Stimulated activated naive B cell treated with anti-CD40 and anti-IgM and Interleukin-4, amounts not matched to agents 10 μg/mL and 1 μg/mL and 100 μg/mL, for 72 hours (primary cell): ENCODE measurements around the gene PSMA7.
"Not testable (repeated sequence)": the region's sequence is repeated elsewhere in the genome, so short reads cannot be mapped to it uniquely, and the experiment has no call there.

ENCODE experiments used
- ATAC-seq, 2 donors: fragments of 150-1000 bp; cut with Tn5 transposase; replicated peaks; 2 replicates each; pipeline ENCODE4 v1.10.0; 2021; ENCODE audit warnings: moderate library complexity in 1 of 2
- DNase-seq: peaks from one replicate; pipeline ENCODE4 v3.0.0; 2021
- H3K27ac Mint-ChIP-seq: one replicate; pipeline ENCODE4 v1.8.0; 2022; ENCODE audit warnings: mild to moderate bottlenecking, mixed read lengths
- H3K27me3 Mint-ChIP-seq, 2 donors: one replicate each; pipeline ENCODE4 v1.8.0; 2022; ENCODE audit warnings: mixed read lengths in 2 of 2
- H3K36me3 Mint-ChIP-seq, 2 donors: one replicate each; pipeline ENCODE4 v1.8.0; 2022; ENCODE audit warnings: mixed read lengths in 2 of 2, mild to moderate bottlenecking in 1 of 2
- H3K4me1 Mint-ChIP-seq, 2 donors: one replicate each; pipeline ENCODE4 v1.8.0; 2022; ENCODE audit warnings: mixed read lengths in 2 of 2, mild to moderate bottlenecking in 1 of 2
- H3K4me3 Mint-ChIP-seq, 2 donors: one replicate each; pipeline ENCODE4 v1.8.0; 2022; ENCODE audit warnings: mild to moderate bottlenecking in 2 of 2, mixed read lengths in 2 of 2, moderate library complexity in 1 of 2
- H3K9me3 Mint-ChIP-seq, 2 donors: one replicate each; pipeline ENCODE4 v1.8.0; 2022; ENCODE audit warnings: mixed read lengths in 2 of 2, mild to moderate bottlenecking in 1 of 2

The PSMA7 gene

DNA sequence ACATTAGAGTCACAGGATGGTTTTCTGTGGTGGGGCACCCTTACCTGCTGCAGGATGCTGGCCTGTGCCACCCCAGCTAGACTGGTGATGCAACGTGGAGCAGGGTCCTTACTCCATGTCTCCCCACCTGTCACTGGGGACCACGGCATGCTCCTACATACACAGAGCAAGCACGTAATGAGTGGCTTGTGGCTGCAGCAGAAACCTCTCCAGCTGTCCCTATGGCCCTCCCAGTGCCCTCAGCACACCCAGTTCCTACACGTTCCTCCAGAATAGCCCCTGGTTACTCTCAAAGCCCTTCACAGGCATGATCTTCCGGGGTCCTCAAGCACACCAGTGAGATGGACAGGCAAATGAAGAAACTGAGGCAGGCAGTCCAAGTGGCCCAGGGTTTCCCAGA lies 24.1 kb downstream of the PSMA7 start:
- Mint-ChIP-seq H3K4me3 (no peak overlapping the region), H3K9me3 (peaks cover 0 to 3% of the 10 kb centered on the region in 2 donors), H3K27ac (no peak overlapping the region), H3K36me3 (peaks cover 2 to 4% of the 10 kb centered on the region in 2 donors), H3K4me1 (peaks cover 7 to 27% of the 10 kb centered on the region in 2 donors), H3K27me3 (peaks cover 4 to 21% of the 10 kb centered on the region in 2 donors)
- DNase-seq: no peak
- ATAC-seq: no peak

DNA sequence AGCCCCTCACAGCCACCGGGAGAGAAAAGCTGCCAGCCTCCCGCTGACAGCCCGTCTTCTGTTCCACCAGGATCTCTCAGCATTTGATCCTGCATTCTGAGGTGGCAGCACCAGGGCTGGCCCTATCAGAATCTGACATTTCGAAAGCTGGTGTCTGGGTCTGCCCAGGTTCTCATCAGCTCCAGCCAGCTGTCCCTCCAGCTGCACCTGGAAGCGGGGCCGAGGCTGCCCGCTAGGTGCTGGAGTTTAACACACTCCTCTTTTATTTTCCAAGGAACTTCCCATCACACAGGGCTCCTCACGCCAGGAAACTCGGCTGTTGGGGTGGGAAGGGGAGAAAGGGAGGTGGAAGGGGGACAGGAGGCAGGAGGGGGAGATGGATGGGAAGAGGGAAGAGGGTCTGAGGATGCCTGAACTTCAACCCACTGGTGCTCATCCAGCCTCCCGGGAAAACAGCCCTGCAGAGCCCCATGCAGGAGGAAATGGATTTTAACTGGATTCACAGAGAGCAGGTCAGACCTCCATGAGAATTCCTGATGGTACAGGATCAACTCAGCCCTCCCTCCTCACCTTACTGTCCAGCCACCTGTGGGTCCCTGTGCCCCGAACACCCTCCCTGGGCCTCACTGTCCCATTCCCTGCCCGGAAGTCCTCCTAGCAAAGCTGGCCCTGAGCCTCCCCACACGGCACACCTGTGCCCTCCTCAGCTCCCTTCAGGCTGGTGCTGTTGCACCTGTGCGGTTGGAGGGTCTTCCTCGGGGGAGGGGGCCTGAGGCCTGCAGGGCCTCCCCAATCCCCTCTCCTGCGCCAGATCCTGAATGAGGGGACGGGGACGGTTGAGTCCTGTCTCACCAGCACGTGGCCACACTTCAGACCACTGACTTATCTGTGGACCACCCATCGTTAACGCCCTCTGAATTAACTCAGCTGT lies 24.8 kb downstream of the PSMA7 start:
- ATAC-seq: no peak
- H3K27ac Mint-ChIP-seq: no peak overlapping the region
- no peak overlapping the region for H3K4me3 Mint-ChIP-seq
- H3K27me3 Mint-ChIP-seq: peaks cover 4 to 26% of the 10 kb centered on the region in 2 donors
- peaks cover 2 to 19% of the 10 kb centered on the region in 2 donors for H3K4me1 Mint-ChIP-seq
- H3K36me3 Mint-ChIP-seq: peaks cover 7% of the 10 kb centered on the region in 2 donors
- peaks cover 6 to 8% of the 10 kb centered on the region in 2 donors for H3K9me3 Mint-ChIP-seq
- no peak for DNase-seq

DNA sequence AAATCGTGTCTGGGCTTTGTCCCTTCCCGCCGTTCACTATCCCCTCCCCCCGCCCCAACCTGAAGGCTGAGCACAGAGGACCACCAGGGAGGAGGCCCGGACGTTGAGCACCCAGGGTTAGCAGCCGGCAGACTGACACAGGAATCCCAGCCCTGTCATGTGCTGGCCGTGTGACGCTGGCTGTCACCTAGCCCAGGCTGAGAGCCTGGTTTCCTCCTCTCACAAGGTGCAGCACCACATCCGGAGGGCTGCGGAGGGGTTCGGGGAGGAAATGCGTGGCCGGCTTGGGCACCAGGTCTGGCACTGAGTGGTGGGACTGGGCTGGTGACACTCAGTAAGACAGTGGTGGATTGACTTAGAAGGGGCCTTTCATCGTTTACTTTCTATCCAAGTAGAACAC lies 25.5 kb downstream of the PSMA7 start:
- no peak for DNase-seq
- Mint-ChIP-seq H3K9me3 (peaks cover 12 to 14% of the 10 kb centered on the region in 2 donors), H3K36me3 (peaks cover 7 to 13% of the 10 kb centered on the region in 2 donors), H3K4me3 (no peak overlapping the region), H3K27me3 (peaks cover 7 to 29% of the 10 kb centered on the region in 2 donors), H3K4me1 (peaks cover 2 to 17% of the 10 kb centered on the region in 2 donors), H3K27ac (no peak overlapping the region)
- ATAC-seq: no peak

DNA sequence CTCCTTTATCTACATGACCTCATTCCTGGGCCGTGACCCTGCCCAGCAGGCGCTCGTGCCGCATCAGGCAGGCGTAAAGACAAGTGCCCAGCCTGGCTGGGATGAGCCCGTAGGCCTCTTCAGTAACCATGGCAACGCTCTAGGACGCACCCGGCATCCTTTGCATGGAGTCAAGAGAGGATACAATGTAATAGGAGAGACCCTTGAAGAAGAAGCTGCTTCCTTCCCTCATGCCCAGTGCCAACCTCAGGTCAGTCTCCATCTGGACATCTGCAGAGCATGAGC lies 25.9 kb downstream of the PSMA7 start:
- Mint-ChIP-seq H3K4me1 (peaks cover 2 to 17% of the 10 kb centered on the region in 2 donors), H3K4me3 (no peak overlapping the region), H3K27me3 (peaks cover 8 to 29% of the 10 kb centered on the region in 2 donors), H3K36me3 (peaks cover 7 to 13% of the 10 kb centered on the region in 2 donors), H3K9me3 (peaks cover 13 to 18% of the 10 kb centered on the region in 2 donors), H3K27ac (no peak overlapping the region)
- ATAC-seq (no peak), DNase-seq (no peak)

DNA sequence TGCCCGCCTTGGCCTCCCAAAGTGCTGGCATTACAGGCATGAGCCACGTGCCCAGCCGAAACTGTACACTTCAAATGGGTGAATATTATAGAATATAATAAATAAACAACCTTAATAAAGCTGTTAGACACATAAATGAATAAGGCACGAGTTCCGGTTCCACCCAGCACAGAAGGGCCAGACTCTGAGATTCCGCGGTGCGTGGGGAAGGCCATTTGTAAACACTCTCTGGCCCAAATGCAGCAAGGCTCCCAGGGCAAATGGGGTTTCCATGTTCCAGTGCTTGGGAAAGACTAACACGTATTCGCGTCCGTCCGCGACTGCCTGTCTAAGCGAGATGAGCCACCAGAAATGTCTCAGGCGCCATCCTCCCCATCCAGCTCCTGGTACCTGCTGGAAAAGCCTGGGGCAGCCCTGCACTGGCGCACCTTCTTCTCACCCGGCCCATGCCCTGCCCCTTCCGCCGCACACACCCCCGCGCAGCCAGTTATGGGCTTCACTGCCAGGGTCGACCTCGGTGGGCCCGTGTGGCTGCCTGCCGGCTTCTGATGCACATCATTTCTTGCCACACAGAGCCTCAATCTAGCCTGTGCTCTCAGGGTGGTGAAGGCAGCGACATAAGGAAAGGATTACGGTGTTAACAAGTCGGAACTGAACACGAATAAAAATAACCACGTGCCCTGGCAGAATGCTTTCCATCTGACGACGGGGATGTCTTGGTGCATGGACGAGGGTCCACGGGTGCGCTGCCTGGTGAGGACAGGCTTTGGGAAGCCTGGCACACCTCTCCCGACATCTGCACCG lies 26.4 kb downstream of the PSMA7 start:
- Mint-ChIP-seq H3K4me3 (no peak overlapping the region), H3K27ac (no peak overlapping the region), H3K36me3 (peaks cover 7 to 13% of the 10 kb centered on the region in 2 donors), H3K4me1 (peaks cover 2 to 17% of the 10 kb centered on the region in 2 donors), H3K27me3 (peaks cover 8 to 29% of the 10 kb centered on the region in 2 donors), H3K9me3 (peaks cover 13 to 20% of the 10 kb centered on the region in 2 donors)
- no peak for DNase-seq
- ATAC-seq: no peak

DNA sequence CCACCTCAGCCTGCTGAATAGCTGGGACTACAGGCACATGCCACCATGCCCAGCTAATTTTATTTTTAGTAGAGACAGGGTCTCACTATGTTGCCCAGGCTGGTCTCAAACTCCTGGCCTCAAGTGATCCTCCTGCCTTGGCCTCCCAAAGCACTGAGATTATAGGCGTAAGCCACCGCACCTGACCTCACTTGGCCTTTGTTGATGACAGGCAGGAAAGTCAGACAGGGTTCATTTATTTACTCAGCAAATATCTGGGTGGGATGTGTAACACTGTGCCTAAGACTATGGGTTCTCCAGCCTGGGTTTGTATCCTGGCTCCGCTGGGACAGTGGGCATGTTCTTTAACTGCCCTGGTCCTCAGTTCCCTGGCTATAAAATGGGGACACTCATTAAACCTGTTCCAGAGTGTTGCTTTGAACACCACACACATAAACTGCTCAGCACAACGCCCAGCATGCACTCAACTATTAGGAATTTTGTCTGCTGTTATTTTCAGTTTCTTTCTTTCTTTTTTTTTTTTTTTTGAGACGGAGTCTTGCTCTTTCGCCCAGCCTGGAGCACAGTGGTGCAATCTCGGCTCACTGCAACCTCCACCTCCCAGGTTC lies 27.3 kb downstream of the PSMA7 start:
- Mint-ChIP-seq H3K27me3 (peaks cover 8 to 29% of the 10 kb centered on the region in 2 donors), H3K9me3 (peaks cover 16 to 25% of the 10 kb centered on the region in 2 donors), H3K4me1 (peaks cover 0 to 11% of the 10 kb centered on the region in 2 donors), H3K36me3 (peaks cover 9 to 18% of the 10 kb centered on the region in 2 donors)
- H3K27ac Mint-ChIP-seq, H3K4me3 Mint-ChIP-seq, ATAC-seq, DNase-seq: not testable (repeated sequence)

DNA sequence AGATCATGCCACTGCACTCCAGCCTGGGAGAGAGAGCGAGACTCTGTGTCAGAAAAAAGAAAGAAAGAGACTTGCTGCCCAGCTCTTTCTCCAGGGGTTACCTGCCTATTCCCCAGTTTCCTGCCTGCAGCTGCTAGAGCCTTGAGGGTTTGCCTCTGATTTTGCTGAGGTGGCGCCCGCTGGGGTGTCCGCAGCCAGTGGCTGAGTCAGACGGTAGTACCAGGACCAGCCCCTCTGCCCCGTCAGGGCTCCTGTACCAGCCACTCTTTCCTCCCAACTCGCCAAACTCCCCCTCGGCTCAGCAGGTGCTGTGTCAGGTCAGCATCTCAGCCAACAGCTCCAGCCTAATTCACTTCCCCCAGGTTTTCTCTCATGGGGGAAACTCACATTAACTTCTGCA lies 28.3 kb downstream of the PSMA7 start:
- Mint-ChIP-seq H3K36me3 (peaks cover 13 to 24% of the 10 kb centered on the region in 2 donors), H3K9me3 (peaks cover 22 to 30% of the 10 kb centered on the region in 2 donors), H3K4me1 (peaks cover 0 to 10% of the 10 kb centered on the region in 2 donors), H3K27me3 (peaks cover 8 to 29% of the 10 kb centered on the region in 2 donors), H3K27ac (no peak overlapping the region), H3K4me3 (no peak overlapping the region)
- DNase-seq (no peak), ATAC-seq (no peak)

DNA sequence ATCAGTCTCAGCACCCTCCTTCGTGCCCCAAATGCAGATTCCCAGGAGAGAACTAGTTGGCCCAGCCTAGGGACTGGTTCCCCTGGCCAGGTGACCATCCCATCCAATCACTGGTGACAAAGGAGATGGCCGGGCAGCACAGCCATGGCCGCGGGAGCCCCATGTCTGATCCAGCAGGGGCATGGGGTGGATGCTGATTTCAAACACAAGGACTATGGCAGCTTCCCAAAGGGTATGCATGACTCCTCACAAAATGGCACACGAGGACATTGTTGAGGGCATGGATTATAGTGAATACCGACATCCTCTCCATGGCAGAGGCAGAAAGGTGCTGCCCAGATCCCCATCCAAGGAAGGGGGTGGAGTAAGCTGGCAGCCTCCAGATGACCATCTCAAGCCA lies 30.8 kb downstream of the PSMA7 start:
- Mint-ChIP-seq H3K4me1 (peaks cover 0 to 1% of the 10 kb centered on the region in 2 donors), H3K4me3 (no peak overlapping the region)

DNA sequence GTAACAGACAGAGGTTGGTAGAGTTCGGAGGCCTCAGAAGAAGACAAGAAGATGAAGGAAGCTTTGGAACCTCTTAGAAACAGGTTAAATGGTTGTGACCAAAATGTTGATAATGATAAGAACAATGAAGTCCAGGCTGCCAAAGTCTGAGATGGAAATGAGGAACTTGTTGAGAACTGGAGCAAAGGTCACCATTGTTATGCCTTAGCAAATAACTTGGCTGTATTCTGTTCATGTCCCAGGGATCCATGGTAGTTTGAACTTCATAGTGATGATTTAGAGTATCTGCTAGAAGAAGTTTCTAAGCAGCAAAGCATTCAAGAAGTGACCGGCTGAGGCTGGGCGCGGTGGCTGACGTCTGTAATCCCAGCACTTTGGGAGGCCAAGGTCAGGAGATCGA lies 32.0 kb downstream of the PSMA7 start:
- Mint-ChIP-seq H3K4me3 (no peak overlapping the region), H3K4me1 (no peaks in the 10 kb centered on the region), H3K9me3 (peaks cover 42 to 53% of the 10 kb centered on the region in 2 donors), H3K36me3 (peaks cover 21 to 44% of the 10 kb centered on the region in 2 donors), H3K27me3 (peaks cover 9 to 26% of the 10 kb centered on the region in 2 donors), H3K27ac (no peak overlapping the region)
- no peak for DNase-seq
- ATAC-seq: no peak

More for the DNA sequence above, 30.8 kb downstream of the PSMA7 start:
- H3K27ac Mint-ChIP-seq: no peak overlapping the region
- no peak for ATAC-seq
- H3K36me3 Mint-ChIP-seq: peaks cover 18 to 39% of the 10 kb centered on the region in 2 donors
- H3K27me3 Mint-ChIP-seq: peaks cover 7 to 27% of the 10 kb centered on the region in 2 donors
- no peak for DNase-seq
- peaks cover 36 to 46% of the 10 kb centered on the region in 2 donors for H3K9me3 Mint-ChIP-seq

DNA sequence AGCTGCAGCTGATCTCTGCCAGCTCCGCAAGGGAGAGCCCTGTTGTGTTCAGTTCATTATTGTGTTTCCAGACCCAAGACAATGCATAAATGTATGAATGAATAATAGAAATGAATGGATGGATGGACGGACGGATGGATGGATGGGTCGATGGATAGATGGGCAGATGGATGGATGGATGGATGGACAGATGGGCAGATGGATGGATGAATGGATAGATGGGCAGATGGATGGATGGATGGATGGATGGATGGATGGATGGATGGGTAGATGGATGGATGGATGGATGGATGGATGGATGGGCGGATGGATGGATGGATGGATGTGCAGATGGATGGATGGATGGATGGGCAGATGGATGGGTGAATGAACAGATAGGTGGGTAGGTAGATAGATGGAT lies 37.6 kb downstream of the PSMA7 start:
- Mint-ChIP-seq H3K36me3 (peaks cover 21 to 51% of the 10 kb centered on the region in 2 donors), H3K27ac (no peak overlapping the region), H3K27me3 (peaks cover 31 to 45% of the 10 kb centered on the region in 2 donors), H3K4me1 (no peaks in the 10 kb centered on the region), H3K4me3 (no peak overlapping the region), H3K9me3 (peaks cover 47 to 53% of the 10 kb centered on the region in 2 donors)
- no peak for DNase-seq
- no peak for ATAC-seq

DNA sequence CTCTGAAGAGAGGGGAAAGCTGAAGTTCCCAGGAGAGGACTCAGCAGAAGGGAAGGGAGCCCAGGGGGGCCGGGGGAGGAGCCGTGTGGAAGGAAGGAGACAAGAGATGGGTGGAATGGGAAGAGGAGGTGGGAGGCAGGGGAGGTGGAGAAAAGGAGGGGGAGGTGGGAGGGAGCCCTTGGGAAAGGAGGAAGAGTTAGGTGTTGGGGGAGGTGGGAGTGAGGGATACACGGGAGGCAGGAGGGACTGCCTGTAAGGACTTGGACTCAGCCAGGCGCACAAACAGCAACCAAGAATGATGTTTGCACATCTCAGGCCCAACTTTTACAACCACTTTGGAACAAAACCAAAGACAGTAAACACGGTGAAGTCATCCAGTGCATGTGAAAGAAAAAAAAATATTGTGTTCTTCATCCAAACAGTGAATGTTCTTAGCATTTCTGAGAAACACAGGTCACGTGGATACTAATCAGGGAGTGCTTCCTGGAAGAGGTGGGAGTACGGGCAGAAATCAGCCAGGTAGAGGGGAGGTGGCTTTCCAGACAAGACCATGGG lies 38.3 kb downstream of the PSMA7 start:
- Mint-ChIP-seq H3K36me3 (peaks cover 19 to 54% of the 10 kb centered on the region in 2 donors), H3K4me1 (no peaks in the 10 kb centered on the region), H3K27ac (no peak overlapping the region), H3K27me3 (peaks cover 37 to 52% of the 10 kb centered on the region in 2 donors), H3K9me3 (peaks cover 45 to 50% of the 10 kb centered on the region in 2 donors), H3K4me3 (no peak overlapping the region)
- no peak for ATAC-seq
- no peak for DNase-seq

DNA sequence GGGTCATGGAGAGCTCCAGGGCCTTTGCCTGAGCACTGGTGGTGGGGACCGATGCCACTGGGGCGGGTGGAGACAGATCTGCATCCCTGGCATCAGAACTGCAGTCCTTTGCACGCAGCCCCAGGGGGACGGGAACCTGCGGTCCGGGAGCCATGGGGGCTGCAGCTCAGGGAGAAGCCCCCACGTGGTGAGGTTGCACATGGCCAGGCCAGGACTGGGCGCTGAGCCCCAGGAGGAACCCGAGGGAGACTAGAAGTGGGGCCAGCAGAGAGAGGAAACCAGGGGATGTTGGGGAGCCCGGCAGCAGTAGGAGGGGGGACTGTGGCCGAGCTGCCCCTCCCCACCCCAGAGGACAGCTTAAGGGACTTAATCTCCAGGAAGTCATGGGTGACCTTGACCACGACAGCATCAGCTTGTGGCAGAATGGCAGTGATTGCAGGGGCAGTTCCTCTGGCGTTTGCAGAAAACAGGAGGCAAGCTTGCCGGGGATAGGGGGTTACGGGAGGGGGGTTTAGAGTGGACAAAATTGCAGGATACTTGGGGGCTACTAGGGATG lies 38.9 kb downstream of the PSMA7 start:
- ATAC-seq (no peak), DNase-seq (no peak)
- Mint-ChIP-seq H3K9me3 (peaks cover 45 to 51% of the 10 kb centered on the region in 2 donors), H3K27ac (no peak overlapping the region), H3K27me3 (peaks cover 41 to 55% of the 10 kb centered on the region in 2 donors), H3K4me1 (no peaks in the 10 kb centered on the region), H3K36me3 (peaks cover 19 to 57% of the 10 kb centered on the region in 2 donors), H3K4me3 (no peak overlapping the region)

DNA sequence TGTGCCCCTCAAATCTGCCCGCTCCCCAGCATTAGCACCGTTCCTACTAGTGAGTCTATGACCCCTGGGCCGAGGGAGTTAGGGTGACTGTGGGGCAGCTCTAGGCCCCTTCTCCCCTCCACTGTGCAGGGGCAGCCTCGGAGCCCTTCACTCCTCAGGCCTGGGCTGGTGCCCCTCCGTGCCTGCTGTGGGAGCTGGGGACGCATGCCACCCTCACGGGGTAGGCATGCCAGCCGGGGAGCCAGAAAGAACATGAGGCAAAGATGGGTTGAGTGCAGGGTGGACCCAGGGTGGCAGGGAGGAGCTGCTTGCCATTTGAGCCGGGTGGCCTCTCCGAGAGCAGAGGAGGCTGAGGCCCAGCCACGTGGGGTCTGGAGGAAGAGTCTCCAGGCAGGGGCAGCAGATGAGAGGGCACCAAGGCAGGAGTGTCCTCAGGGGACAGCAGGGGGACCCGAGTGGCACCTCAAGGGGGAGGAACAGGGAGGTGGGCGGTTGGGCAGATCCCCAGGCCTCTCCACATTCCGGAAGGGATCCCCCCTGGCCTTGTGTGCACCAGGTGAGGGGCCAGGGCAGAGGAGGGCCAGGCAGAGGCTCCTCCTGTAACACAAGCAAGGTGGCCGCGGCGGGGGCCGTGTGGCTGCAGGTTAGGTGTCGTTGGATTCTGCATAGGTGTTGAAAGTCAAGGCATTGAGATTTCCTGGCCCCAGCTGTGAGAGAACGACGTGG lies 39.5 kb downstream of the PSMA7 start:
- peaks cover 19 to 56% of the 10 kb centered on the region in 2 donors for H3K36me3 Mint-ChIP-seq
- no peak overlapping the region for H3K4me3 Mint-ChIP-seq
- peaks cover 45 to 48% of the 10 kb centered on the region in 2 donors for H3K9me3 Mint-ChIP-seq
- no peak for DNase-seq
- peaks cover 44 to 59% of the 10 kb centered on the region in 2 donors for H3K27me3 Mint-ChIP-seq
- no peaks in the 10 kb centered on the region for H3K4me1 Mint-ChIP-seq
- H3K27ac Mint-ChIP-seq: no peak overlapping the region
- no peak for ATAC-seq
